Embryonic facial prominence (tissue), 1 donor: Measurements from ENCODE around the gene IRX2.

ENCODE experiments used
- DNase-seq: peaks from one replicate; pipeline ENCODE4 v3.0.0-alpha.2; 2016; ENCODE audit errors: extremely low spot score

Gene IRX2

DNA sequence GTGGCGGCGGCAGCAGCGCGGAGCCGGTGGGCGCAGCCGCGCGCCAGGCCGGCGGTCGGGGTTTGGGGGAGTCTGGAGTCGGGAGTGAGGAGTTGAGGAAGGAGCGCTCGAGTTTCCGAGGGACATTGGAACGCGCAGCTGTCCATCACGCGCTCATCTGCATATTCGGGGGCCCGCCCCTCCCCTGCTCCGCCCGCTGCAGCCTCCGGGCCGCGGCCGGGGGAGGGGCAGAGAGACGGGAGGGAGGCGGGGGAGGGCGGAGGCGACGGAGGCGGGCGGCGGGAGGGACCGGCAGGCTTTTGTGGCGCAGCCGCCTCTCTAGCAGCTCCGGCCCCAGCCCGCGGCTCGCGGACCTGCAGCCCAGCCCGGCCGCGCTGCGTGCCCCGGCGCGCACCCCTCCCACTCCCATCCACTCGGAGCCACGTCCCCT is at the start of gene IRX2:
TSS of gene IRX2 (minus strand) at position 86 of the 430 bp plus-strand sequence. CDS start 264 bp downstream, outside the sequence.
- peak; percentile 88 for DNase-seq

DNA sequence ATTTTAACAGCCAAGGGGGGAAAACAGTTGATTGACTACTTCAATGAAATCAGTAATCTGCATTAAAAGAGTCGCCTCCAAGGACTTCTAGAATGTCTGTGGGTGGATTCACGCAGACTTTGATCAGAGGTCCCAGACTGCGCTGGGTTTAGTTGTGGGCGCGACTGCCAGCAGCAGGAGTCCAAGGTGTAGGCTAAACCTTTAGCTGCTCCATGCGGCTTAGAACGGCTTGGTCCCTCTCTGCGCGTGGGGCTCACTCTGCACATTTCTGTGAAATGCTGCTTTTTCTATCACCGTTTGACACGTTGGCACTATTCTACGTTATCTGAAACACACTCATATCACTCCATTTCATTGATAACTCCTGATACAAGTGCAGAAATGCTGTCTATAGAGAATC is 48.6 kb upstream of the IRX2 start:
- no peak for DNase-seq

- DNase-seq, result no peak
Measured at GRCh38 chr5:2797981-2798380, 46.5 kb upstream of the IRX2 start.

GRCh38 chr5:2797160-2797559 is 45.7 kb upstream of the IRX2 start:
- no peak for DNase-seq

DNA sequence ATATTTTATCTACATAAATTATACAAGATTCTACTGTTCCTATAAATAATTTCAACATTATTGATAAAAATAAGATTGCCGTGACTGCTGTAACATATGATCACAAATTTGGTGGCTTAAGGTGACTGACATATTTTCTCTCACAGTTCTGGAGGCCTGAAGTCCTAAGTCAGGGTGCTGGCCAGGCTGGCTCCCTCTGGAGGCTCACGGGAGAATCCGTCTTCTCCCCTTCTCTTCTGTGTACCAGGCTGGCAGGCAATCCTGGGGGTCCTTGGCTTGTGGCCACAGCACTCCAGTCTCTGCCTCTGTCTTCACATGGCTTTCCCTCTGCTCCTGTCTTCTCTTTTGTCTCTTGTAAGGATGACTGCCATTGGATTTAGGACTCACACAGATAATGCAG is 31.7 kb upstream of the IRX2 start:
- no peak for DNase-seq

DNA sequence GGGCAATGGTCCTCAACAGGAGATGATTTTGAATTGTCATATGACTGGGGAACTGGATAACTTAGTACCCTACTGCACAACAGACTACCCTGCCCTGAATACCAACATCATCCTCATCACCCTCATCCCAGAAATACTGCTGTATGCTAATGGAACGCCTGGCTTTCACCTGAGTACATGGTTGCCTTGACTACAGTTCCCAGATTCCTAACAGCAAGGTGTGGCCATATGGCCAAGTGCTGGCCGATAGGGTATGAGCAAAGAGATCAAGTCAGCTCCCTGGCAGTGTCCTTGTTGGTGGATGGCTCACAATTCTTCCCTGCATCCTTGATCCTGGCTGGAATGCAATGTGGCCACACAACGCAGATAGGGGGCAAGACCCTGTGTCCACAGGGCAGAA is 31.2 kb upstream of the IRX2 start:
- DNase-seq, result no peak

GRCh38 chr5:2780421-2781171 is 29.1 kb upstream of the IRX2 start:
- DNase-seq, result no peak

DNA sequence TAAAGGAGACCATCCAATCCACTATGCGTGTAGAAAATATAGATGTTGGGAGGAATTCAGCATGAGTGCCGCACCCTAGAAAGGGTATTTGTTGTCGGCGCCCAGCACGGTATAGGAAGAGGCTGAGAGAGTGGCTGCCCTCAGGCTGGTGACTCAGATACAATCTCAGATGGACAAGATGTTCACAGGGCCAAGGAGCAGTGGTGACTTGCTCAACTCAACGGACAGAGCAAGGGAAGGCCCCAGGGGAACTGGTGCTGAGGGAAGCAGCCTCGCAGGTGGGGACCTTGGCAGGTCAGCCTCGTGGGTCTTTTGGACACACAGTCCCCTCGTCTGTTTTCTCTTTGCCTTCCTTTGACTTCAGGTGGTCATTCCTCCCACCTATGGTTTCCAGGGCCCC is 28.0 kb upstream of the IRX2 start:
- no peak for DNase-seq

DNA sequence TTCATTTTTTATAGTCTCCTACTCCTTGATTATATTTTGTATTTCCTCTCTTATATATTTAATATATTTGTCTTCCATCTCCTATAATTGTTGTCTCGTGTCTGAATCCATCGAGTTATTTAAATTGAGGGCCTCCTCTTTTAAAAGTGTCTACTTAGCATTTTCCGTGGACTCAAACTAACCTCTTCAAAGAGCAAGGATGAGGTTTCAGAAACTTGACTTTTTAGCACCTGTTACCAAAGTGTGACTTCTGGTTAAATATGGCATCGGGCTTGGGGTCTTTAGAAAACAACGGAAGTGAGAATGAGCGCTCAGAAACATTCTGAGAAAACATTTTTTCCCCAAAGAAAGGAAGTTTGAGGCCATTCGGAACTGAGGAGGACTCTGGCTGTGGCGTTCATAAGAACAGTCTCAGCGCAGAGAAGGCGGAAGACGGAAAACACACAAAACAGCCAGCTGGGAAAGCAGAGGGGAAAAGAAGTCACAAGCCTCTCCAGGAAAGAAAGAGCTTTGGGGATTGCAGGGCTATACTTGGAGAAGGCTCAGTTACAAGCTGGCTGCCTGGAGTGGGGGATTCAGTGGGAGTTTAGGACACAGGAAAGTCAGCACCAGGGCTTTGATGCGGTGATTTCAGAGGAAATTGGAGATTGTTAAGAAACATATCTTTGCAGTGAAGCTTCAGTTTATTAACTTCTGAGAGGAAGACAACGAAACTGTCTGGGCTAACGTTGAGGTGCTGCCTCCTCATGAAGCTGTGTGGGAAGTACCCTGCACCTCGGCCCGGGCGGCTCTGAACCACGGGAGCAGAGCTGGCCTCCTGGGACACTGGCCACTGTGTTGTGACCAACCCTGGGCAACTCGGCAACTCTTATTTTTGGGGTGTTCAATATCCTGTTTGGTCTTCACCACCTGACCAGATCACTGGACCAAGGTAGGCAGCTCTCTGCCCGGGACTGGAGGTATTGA is 25.1 kb upstream of the IRX2 start:
- no peak for DNase-seq

- no peak for DNase-seq
Measured at GRCh38 chr5:2773327-2773726, 21.9 kb upstream of the IRX2 start.

DNA sequence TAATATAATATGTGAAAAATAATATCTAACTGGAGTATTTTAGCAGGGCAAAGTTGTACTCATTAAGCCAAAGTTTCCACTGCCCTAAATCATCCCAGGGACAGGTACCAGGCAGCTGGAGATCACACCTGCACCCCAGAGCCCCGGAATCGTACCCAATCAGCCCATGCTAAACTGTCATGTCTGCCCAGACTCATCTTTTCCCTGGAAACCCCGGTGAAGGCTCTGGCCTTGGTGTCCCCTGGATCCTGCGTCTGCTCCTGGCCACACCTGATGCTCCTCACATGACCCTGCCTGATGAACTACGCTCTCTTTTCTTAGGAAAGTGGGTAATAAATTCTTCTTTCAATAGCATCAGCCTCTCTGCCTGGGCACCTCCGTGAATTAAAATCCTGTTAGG is 15.6 kb upstream of the IRX2 start:
- DNase-seq, result no peak

GRCh38 chr5:2764581-2764980 is 13.1 kb upstream of the IRX2 start:
- DNase-seq, result no peak

DNA sequence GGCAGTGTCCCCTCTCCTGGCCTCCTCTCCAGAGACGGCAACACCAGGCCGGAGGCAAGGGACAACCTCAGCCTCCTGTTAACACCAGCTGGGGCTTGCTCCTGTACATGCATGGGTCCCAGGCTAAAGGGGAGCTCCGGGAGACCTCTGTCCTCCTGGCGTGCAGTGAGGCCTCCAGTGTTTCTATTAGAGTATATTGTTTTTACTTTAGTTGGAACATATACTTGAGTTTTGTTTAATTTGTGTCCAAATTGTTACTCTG is 12.0 kb upstream of the IRX2 start:
- no peak for DNase-seq

DNA sequence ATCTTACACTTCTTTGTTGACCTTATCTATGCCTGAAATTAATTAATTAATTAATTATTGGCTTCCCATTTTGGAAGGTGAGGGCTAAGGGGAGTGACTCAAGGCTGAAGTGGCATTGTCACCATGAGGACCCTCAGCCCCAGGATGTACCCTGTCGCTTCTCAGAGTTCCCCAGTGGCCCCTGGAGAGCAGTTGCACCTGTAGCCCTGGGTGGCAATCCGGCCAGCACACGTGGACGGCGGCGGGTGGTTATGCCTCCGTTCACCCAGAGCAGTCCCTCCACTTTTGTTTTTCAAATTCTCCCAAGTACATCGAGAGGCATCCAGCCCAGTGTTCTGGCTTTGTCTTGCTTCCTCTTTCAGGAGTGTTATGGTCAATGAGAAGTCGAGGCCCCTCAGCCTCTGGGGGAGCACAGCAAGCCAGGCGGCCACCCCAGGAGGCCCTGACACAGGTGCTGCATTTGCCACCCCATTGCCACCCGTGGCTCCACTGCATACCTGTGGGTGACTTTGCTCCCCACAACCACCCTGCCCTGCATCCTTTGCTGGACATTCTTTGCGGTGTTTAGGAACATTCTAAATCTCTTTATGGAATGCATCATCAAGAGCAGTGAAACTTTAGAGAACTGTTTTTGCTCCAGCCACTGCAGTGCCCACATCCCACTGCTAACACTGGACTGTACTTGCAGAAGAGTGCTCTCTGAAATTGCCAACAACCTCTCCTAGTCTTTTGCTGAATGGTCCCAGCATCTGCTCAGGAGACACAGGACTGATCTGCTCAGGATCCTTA is 11.5 kb upstream of the IRX2 start:
- DNase-seq, result no peak

- no peak for DNase-seq
Measured at GRCh38 chr5:2761921-2762488, 10.5 kb upstream of the IRX2 start.

GRCh38 chr5:2759696-2760461 is 8.4 kb upstream of the IRX2 start:
- DNase-seq, result no peak

DNA sequence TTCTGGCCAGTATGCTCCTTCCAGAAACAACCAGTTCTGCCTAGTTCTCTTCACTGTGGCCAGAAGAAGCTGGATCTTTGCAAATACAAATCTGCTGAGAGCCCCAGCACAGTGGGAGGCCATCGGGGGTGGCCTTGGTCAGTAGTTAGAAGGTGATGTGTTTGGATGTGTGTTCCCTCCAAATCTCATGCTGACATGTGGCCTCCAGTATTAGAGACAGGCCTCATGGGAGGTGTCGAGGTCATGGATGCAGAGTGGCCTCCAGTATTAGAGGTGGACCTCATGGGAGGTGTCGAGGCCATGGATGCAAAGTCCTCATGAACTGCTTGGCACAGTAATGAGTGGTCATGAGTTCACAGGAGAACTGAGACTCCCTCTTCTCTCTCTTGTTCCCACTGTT is 7.6 kb upstream of the IRX2 start:
- DNase-seq, result no peak

DNA sequence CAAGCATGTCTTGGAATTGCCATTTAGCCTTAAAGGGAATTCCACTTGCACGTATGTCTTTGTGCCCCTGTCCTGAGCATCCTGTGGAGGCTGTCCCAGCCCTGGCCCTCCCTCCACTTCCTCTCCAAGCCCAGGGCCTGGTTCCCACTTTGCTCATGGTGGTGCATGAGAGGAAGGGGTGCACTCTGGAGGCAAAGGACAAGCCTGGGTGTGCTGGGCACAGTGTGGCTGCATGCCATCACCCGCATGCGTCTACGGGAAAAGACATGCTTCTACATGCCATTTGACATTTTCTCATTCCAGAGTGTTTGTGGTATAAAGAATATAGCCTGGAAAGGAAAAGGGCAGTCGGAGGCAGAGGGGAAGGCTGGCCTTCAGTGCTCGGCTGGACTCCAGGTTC is 7.2 kb upstream of the IRX2 start:
- DNase-seq, result no peak

- no peak for DNase-seq
Measured at GRCh38 chr5:2757563-2758351, 6.3 kb upstream of the IRX2 start.
